ENCODE data around the gene RNF181.
"Not testable (repeated sequence)": the region's sequence is repeated elsewhere in the genome, so short reads cannot be mapped to it uniquely, and the experiment has no call there.

The RNF181 gene

GRCh38 chr2:85617723-85618122 is 22.2 kb downstream of the RNF181 start:
- DNase-seq = not testable (repeated sequence)

DNA sequence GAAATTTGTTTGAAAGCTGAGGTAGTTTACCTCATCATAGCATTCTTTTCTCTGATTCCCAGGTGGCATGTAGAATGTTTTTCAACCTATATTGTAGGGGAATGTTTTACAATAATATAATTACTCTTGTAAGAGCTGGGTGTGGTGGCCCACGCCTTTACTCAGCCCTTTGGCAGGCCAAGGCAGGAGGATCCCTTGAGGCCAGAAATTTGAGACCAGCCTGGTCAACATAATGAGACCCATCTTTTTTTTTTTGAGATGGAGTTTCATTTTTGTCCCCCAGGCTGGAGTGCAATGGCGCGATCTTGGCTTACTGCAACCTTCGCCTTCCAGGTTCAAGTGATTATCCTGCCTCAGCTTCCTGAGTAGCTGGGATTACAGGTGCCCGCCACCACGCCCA is 24.1 kb downstream of the RNF181 start:
- DNase-seq = no peak

DNA sequence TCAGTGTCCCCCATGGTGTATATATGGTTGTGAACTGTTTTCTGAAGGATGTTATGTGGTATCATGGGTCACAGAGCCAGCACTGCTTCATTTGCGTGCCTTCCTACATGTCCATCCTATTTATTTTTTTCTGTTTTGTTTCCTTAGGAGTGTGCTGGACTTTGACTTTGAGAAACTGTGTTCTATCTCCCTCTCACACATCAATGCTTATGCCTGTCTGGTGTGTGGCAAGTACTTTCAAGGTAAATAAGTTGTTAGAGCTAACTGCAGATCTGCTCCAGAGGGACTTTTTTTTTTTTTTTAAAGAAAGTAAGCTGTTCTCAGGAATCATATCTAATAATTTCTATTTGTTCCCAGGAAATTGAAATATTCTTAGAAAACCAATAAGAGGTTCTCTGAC is 25.8 kb downstream of the RNF181 start:
- no peak for DNase-seq

GRCh38 chr2:85623991-85624390 is 28.4 kb downstream of the RNF181 start:
- DNase-seq = no peak

DNA sequence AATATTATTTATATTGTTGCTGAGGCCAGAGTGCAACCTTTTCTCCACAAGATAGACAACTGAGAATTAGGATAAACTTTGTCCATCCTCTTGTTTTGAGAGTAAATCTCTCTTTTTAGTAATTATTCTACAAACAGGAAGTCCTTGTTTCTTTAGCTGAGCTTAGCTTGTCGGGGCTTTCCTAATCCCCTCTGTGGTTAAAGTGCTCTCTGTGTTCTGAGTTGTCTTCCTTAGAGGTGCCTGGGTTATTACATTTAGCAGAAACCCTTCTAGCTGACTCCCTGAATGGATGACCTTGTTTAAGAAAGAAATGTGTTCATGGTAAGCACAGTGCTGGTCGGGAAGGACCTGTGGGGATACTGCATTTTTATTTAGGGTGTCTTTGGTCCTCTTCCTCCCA is 33.1 kb downstream of the RNF181 start:
- DNase-seq = no peak

GRCh38 chr2:85631316-85631715 is 35.8 kb downstream of the RNF181 start:
- no peak for DNase-seq

DNA sequence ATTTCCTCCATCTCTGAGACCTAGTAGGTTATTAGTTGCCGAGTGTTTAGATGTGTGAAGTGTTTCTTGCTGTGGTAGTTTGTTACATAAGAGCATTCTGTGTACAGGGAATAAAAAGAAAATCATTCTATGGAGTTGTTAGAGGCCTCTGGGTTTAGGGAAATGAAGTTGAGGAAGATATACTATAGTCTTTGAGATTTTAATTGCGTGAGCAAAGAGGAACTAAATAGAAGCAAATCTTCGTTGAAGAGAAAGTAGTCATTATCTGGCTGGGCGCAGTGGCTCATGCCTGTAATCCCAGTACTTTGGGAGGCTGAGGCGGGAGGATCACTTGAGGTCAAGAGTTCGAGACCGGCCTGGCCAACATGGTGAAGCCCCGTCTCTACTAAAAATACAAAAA is 39.5 kb downstream of the RNF181 start:
- no peak for DNase-seq

DNA sequence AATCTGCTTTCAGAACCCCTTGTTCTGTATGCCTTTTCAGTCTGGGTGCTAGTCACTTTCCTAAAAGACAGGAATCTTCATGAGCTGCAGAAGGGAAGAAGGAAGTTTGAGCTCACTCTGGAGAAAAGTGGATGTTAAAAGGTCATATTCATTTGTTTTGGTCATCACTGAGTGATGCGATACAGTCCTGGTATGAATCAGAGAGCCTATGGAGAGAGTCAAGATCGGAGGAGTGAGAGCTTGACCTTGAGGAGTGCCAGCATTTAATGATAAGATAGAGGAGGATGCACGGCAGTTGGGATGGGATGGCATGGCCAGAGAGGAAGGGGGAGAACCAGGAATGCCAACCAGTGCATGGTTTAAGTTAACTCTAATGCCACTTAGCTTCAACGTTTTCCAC is 40.1 kb downstream of the RNF181 start:
- no peak for DNase-seq

DNA sequence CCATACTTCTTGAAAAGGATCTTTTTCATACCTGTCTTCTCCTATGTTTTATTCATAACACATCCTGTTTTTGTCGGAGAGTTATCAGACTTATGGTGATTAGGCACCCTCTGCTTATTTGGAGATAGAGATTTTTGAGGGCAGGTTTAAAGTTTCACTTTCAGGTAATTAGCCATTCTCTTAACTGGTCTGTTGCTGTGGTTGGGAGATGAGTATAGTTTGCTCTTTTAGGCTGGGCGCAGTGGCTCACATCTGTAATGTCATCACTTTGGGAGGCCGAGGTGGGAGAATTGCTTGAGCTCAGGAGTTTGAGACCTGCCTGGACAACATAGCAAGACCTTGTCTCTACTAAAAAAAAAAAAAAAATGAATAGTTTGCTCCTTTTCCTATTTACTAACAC is 47.2 kb downstream of the RNF181 start:
- no peak for DNase-seq

GRCh38 chr2:85644909-85645308 is 49.4 kb downstream of the RNF181 start:
- DNase-seq = no peak

- no peak for DNase-seq
Measured at GRCh38 chr2:85646166-85646565, 50.6 kb downstream of the RNF181 start.
